NCI-H460 (cell line): Measurements from ENCODE around the gene ZNF169. TPM values are rescaled to one million over a fixed set of nuclear protein-coding genes. Genes with fewer than 3 reads are reported as not detected.
"Not testable (repeated sequence)": the region's sequence is repeated elsewhere in the genome, so short reads cannot be mapped to it uniquely, and the experiment has no call there.

Experiments
- DNase-seq: peaks from one replicate; pipeline ENCODE4 v3.0.0-alpha.2; 2016; ENCODE audit warnings: low read depth; ENCODE audit errors: extremely low read depth
- total RNA-seq: library from RNA; depleted of rRNA; stranded (reverse); fragments of >200 nt; shearing (Covaris generic); gene quantifications from 2 replicates; pipeline ENCODE4 v1.2.3, GENCODE V29; 2014; rRNA removed

Gene ZNF169
- total RNA-seq, 1 experiment from 2014 or later: 7.0 TPM

DNA sequence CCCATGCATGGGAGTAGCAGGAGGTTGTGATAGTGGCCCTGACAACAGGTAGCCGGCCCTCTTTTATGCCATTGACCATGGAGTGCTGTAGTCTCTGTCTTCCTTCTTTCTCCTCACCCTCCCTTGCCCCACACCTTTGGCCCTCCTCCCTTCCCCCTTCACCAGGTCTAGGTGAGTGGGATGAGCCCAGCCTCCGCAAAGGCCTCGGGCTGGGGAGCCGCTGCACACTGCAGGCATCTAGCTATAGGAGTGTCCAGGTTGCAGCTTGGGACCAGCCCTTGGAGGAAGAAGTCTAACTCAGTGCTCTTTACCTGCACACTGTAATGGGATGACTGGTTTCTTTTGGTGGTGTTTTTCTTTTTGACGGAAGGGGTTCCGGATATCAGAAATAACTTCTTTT lies 81.7 kb downstream of the ZNF169 start:
- DNase-seq: not testable (repeated sequence)

DNA sequence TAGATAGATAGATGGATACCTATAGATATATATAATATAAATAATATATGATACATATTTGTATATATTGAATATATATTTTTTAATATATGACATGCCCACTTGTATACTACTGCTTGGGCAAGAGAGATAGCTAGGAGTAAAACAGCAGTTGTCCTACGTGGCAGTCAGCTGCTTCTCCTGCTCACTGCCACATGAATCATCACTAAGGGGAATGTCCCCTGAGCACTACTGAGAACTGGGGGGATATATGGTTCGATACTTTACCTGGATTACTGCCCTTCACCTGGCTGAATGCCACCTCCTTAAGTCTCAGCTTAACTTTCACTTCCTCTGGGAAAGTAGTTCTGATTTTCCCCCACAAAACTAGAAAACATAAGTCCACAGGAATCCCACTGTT lies 82.6 kb downstream of the ZNF169 start:
- not testable (repeated sequence) for DNase-seq

DNA sequence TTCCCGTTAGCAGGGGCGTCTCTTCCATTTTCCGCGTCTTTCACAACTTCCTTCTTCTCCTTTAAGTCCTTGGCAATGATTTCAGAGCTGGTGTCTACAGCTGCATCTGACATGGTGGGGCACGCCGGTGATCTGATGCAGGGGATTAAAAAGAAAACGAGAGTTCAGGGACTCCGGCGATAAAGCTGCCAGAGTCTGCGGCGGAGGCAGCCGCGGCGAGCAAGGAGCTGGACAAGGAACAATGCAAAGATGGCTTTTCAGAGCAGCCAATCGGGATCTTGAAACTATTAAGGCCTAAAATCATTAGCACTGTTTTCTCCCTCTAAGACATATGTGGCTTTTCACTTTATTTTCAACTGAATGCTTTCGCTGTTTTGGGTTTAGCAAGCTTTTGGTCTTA lies 88.4 kb downstream of the ZNF169 start:
- DNase-seq: not testable (repeated sequence)

DNA sequence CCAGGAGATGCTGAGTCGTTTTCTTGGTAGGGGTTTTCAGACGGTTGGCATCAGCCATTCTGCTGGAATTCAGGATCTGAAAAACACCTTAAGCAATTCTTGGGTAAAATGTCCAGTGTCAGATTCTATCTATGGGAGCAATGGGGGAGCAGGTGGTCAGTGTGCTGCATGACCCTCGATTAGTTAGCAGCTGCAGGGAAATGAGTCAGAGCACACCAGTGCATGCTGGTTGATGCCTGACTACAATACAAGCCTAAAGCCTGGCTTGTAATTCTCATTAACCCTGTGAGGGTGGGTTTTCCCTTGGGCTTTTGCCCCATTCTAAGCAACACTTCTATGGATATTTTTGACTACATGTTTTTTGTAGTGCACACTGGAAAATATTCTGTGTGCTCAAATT lies 89.7 kb downstream of the ZNF169 start:
- DNase-seq: not testable (repeated sequence)

Other genes starting within 250 kb of the ZNF169 start
- gene PTPDC1, start 174.8 kb upstream of the ZNF169 start, total RNA-seq: 31.6 and 36.0 TPM in 2 replicates
- not detected in 2 replicates for gene NUTM2F, start 69.3 kb downstream of the ZNF169 start, total RNA-seq